Adrenal gland (tissue), 5 donors: ENCODE data around the gene GJA5.

Experiments
- CTCF ChIP-seq, 6 experiments: fragments of 450-650 bp in 4 of 6; fragments of 200-600 bp in 2 of 6; sonication (generic) in 1 of 6; IDR thresholded peaks; 1 replicate in 5 of 6; 2 replicates in 1 of 6; pipeline versions ENCODE4 v1.5.1 to v1.8.0; 2016 to 2021; ENCODE audit warnings: antibody characterized with exemption in 6 of 6, mild to moderate bottlenecking in 2 of 6, moderate library complexity in 1 of 6
- POLR2A ChIP-seq, 2 donors: fragments of 450-650 bp; IDR thresholded peaks; one replicate each; pipeline ENCODE4 v1.6.1; 2017; ENCODE audit warnings: antibody characterized with exemption in 2 of 2, mild to moderate bottlenecking in 2 of 2, moderate library complexity in 1 of 2
- donor health status: DM: no; HTN: no; CAD: no.

GRCh38 chr1:147772570-147772969, 12.2 kb upstream of the GJA5 start:
- TF ChIP-seq CTCF (IDR thresholded peaks at IDR 0.05) (no peak), POLR2A (IDR thresholded peaks at IDR 0.05) (no peak)
